SK-N-SH (cell line): ENCODE measurements around the gene RAD9B.

Experiments
- RAD21 ChIP-seq: IDR thresholded peaks from 2 replicates; pipeline ENCODE4 v1.6.1; 2012; ENCODE audit warnings: mild to moderate bottlenecking, low read length
- RXRA ChIP-seq: IDR thresholded peaks from 2 replicates; pipeline ENCODE4 v1.4.0; 2012; ENCODE audit warnings: low read depth, mild to moderate bottlenecking, borderline replicate concordance
- TF ChIP-seq, protein P1 (sequence below): fragments of 200-600 bp; sonication (generic); IDR thresholded peaks from 2 replicates; pipeline ENCODE4 v1.6.1; 2017; ENCODE audit warnings: antibody characterized with exemption, mild to moderate bottlenecking, moderate library complexity

DNA sequence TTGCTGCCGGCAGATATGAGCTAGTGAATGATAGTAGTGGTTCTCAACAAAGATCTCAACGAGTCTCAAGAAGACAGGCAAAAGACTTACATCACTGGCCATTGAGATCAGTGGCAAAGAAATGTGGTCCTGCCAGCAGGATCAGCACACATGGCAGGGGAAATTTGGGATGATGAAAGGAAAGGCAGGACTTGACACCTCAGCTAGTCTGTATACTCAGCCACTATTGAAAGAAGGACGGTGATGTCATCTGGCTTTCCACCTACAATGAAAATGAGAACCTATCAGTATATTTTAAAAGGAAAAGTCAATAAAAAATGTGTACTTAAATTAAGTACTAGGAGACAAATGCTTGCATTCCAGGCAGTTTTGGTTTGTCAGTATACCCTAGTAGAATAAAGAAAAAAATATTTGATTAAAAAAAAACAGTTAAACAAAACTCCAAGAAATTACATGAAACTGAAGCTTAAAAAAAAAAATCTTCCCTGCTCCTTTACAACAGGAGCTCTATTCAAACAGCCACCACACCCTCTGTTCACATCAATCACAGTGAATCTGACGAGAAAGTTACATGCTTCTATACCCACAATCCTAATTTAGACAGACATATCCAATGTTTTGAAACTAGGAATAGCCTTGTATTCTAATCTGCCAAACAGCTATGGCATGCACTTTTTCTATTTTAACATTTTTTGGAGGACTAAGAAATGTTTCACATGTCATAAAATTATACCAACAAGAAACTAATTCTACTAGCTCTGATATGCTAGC, 34.9 kb downstream of the RAD9B start:
- TF ChIP-seq RAD21 = no peak
- TF ChIP-seq, protein P1, sequence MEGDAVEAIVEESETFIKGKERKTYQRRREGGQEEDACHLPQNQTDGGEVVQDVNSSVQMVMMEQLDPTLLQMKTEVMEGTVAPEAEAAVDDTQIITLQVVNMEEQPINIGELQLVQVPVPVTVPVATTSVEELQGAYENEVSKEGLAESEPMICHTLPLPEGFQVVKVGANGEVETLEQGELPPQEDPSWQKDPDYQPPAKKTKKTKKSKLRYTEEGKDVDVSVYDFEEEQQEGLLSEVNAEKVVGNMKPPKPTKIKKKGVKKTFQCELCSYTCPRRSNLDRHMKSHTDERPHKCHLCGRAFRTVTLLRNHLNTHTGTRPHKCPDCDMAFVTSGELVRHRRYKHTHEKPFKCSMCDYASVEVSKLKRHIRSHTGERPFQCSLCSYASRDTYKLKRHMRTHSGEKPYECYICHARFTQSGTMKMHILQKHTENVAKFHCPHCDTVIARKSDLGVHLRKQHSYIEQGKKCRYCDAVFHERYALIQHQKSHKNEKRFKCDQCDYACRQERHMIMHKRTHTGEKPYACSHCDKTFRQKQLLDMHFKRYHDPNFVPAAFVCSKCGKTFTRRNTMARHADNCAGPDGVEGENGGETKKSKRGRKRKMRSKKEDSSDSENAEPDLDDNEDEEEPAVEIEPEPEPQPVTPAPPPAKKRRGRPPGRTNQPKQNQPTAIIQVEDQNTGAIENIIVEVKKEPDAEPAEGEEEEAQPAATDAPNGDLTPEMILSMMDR = no peak
- TF ChIP-seq RXRA = no peak
